HPDE6-E6E7 (cell line): Measurements from ENCODE around the gene LY6G6F.

Experiments used
- DNase-seq: peaks from one replicate; pipeline ENCODE4 v3.0.0; 2011; ENCODE audit warnings: missing footprints; ENCODE audit errors: extremely low spot score

Gene LY6G6F

DNA sequence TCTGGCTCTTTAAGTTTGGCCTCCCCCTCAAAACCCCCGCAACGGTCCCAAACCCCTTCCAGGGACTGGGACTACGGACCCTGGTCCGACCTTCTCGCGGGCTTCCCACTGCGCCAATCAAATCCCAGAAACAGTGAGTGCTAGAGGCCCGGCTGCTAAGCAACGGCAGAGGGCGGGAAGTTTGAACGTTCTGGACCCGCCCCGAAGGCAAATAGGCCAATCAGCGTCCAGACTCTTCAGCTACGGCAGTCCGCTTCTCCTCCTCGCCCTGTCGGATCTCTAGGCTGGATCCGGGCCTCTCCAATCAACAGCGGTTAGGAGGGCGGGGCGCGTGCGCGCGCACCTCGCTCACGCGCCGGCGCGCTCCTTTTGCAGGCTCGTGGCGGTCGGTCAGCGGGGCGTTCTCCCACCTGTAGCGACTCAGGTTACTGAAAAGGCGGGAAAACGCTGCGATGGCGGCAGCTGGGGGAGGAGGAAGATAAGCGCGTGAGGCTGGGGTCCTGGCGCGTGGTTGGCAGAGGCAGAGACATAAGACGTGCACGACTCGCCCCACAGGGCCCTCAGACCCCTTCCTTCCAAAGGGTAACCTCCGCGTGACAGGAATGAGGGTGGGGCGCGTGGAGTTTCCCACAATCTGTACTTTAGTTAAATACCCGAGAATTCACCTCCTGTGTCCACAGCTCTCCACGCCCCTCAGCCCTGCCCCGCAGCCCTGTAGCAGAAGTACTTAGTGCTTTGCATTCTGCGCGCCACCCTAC lies 33.2 kb downstream of the LY6G6F start, which contains the start of gene MSH5:
Gene MSH5, plus strand, starts transcription at position 367 of the 758 bp plus-strand sequence. CDS start 462 bp downstream, outside the sequence.
- DNase-seq: peak; percentile 98

DNA sequence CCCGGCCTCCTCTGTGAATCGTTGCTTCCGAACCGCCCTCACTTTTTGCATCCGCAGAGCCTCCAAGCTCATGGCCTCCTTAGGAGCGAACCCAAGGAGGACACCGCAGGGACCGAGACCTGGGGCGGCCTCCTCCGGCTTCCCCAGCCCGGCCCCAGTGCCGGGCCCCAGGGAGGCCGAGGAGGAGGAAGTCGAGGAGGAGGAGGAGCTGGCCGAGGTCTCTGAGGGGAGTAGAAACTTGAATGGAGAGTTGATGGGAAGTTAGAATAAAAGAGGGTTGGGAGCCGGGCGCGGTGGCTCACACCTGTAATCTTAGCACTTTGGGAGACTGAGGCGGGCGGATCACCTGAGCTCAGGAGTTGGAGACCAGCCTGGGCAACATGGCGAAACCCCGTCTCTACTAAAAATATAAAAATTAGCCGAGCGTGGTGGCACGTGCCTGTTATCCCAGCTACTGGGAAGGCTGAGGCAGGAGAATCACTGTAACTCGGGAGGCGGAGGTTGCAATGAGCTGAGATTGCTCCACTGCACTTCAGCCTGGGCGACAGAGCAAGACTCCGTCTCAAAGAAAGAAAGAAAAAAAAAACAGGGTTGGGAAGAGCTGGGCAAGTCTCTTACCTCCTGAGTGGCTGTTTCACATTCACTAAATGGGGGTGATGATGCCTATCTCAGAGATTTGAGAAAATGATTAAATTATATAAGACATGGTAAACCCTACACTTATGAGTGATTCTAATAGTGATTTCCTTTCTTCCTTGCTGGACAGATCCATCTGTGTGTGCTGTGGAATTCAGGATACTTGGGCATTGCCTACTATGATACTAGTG lies 33.9 kb downstream of the LY6G6F start:
- no peak for DNase-seq

DNA sequence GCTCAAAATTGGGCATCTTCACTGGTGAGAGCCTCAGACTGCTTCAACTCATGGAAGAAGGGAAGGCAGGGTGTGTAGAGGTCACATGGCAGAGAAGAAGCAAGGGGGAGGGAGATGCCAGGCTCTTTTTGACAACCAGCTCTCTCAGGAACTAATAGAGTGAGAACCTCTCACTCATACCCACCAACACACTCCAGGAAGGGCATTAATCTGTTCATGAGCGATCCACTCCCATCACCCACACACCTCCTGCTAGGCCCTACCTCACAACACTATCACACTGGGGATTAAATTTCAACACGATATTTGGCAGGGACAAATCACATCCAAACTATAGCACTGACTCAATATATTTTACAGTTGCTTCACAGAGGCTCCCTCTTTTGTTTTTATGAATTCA lies 35.1 kb downstream of the LY6G6F start:
- DNase-seq: no peak

DNA sequence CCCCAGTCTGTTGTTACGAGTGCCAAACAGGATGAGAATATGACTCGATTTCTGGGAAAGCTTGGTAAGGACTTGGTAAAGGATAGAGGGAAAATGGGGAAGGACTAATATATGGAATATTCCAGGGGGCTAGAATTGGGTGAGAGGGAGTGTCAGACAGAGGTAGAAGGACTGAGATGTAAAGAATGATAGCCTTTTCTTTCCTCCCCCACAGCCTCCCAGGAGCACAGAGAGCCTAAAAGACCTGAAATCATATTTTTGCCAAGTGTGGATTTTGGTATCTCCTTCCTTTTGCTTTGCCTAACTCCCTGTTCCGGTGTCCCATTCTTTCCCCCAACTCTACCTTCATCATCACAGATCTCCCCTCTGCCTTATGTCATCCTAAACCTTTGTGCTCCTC lies 36.2 kb downstream of the LY6G6F start:
- DNase-seq: no peak

DNA sequence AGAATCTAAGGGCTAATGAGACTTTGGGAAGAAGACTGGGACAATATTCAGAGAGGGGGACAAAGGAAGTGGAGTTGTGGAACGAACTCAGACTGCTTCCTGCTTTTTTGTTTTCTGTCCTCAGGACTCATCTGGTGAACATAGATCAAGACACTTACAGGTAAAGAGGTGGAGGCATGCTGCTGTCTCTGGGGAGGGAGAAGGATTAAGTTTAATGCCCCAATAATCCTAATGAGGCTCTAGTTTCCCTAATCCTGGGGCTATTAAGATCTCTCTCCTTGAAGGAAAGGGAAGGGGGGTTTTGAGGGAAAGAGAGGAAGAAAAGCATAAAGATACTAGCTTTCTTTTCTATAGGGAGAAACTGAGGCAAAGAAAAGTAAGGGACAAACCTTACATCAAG lies 37.8 kb downstream of the LY6G6F start:
- DNase-seq: no peak

DNA sequence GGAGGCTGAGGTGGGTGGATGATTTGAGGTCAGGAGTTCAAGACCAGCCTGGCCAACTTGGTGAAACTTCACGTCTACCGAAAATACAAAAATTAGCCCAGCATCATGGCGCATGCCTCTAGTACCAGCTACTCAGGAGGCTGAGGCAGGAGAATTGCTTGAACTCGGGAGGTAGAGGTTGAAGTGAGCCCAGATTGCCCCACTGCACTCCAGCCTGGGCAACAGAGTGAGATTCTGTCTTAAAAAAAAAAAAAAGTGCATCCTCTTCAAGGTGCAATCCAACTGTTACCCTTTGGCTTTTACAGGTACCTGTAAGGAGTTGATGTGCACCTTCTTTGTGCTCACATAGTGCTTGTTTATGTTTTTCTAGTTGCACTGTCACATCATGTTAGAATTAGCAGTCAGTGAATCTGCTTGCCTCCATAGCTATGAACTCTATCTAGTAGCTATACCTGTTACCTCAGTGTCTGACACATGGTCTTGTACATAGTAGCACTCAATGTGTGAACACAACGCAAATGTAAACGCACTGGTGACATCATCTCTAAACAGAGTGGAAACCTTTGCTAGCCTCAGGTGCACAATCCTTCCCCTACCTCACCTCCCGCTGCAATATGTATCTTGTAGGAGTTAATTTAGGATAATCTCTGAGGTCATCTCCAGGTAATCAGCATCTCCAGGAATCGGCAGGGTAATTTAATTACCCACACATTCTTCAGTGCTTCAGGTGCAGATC lies 42.8 kb downstream of the LY6G6F start:
- no peak for DNase-seq

DNA sequence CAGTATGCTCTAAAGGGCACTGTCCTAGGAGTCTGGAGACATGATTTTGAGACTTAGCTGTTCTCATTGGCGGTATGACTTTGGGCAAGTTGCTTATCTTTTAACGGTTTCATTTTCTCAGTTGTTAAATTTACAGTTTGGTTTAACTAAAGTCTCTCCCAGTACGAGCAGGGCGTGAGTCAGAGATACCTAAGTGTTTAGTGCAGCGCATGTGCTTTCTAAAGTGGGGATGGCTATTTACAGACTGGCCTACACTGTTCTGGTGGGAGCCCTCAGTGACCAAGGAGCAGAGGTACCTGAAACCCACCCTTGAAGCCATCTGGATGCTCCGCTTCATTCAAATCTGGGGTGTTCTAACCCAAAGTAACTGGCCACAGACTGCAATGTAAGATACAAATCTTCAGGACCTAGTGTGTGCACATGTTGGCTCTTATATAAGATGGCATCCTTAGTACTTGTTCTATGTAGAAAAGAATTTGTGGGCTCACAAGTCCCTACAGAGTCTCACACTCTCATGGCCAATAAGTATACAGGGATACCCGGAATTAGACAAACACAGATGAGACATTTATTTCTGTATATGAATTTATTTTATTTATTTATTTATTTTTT lies 43.9 kb downstream of the LY6G6F start:
- no peak for DNase-seq

DNA sequence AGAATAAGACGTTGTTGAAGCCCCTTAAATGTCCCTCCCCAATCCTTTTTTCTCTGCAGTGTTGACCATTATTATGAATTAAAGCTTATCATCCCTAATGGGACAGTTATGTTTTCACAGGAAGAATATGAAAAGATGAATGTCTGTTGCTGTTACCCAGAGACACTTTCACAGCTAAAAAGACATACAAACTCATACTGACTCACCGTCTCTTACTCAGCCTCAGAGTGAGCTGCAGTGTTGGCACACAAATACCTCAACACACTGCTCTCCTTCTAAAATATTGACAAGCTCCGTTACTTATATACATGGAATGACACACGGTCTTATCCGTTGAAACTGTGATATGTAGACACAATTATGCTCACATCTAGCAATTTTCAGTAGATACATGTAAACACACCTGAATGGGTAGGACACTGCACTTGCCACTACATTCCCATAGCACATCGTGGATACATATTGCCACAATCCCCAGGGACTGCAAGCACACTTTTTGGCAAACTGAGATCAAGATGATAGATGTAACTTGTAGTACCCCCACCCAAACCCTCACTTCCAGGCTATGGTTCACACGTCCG lies 46.2 kb downstream of the LY6G6F start:
- DNase-seq: no peak

DNA sequence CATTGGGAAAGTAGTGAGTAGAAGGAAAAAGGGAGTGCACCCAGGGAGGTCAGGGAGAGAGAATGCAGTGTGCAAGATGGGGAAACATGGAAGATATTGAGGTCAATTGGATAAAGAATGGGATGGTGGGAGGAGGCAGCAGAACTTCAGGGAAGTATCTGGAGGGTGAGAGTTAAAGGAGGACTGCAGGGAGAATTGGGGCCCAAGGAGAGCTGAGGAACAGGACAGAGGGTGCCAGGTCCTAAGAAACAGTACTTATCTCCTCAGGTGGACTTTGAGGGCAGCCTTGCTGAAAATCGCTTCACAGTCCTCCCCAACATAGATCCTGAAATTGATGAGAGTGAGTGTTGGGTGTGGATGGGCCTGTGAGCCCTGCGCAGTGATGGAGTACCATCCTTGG lies 51.6 kb downstream of the LY6G6F start:
- no peak for DNase-seq
